Karpas-422 (cell line): ENCODE results near the gene AMDHD1. TPM values are rescaled to one million over a fixed set of nuclear protein-coding genes. Genes with fewer than 3 reads are reported as not detected.
A peak's percentile ranks its signal among the peaks of the same experiment; 100 is the strongest.

Source experiments
- DNase-seq: peaks from one replicate; pipeline ENCODE4 v3.0.0-alpha.2; 2015
- H2AFZ ChIP-seq: fragments of 200-600 bp; sonication (generic); 2 replicates; pipeline ENCODE4 v1.6.1; 2014; ENCODE audit warnings: antibody characterized with exemption, low read length, mixed read lengths
- H3K27ac ChIP-seq: fragments of 200-600 bp; sonication (generic); 2 replicates; pipeline ENCODE4 v1.5.1; 2014; ENCODE audit warnings: mild to moderate bottlenecking, low read length, moderate library complexity
- H3K27me3 ChIP-seq: fragments of 200-600 bp; sonication (generic); 2 replicates; pipeline ENCODE4 v1.6.1; 2014; ENCODE audit warnings: low read length, mixed read lengths
- H3K36me3 ChIP-seq: fragments of 200-600 bp; sonication (generic); 2 replicates; pipeline ENCODE4 v1.6.1; 2014; ENCODE audit warnings: low read length, mixed read lengths; ENCODE audit not compliant: insufficient read depth
- H3K4me1 ChIP-seq: fragments of 200-600 bp; sonication (generic); 2 replicates; pipeline ENCODE4 v1.6.1; 2014; ENCODE audit warnings: mild to moderate bottlenecking, low read length, mixed read lengths
- H3K4me2 ChIP-seq: fragments of 200-600 bp; sonication (generic); 2 replicates; pipeline ENCODE4 v1.6.1; 2014; ENCODE audit warnings: low read length, low read depth, mild to moderate bottlenecking; ENCODE audit not compliant: poor library complexity, severe bottlenecking
- H3K4me3 ChIP-seq: fragments of 200-600 bp; sonication (generic); 2 replicates; pipeline ENCODE4 v1.5.1; 2014; ENCODE audit warnings: mild to moderate bottlenecking, antibody characterized with exemption, low read length, mixed read lengths
- H3K79me2 ChIP-seq: fragments of 200-600 bp; sonication (generic); 2 replicates; pipeline ENCODE4 v1.6.1; 2014; ENCODE audit warnings: mild to moderate bottlenecking, low read length, mixed read lengths
- H3K9ac ChIP-seq: fragments of 200-600 bp; sonication (generic); 2 replicates; pipeline ENCODE4 v1.6.0; 2014; ENCODE audit warnings: low read length
- H3K9me2 ChIP-seq: fragments of 200-600 bp; sonication (generic), shearing (Covaris generic); replicated peaks from 2 replicates; pipeline ENCODE4 v1.6.0; 2014; ENCODE audit warnings: mild to moderate bottlenecking, low read length, moderate library complexity; ENCODE audit not compliant: insufficient read depth
- H3K9me3 ChIP-seq: fragments of 300-700, 200-600 bp; sonication (generic); 2 replicates; pipeline ENCODE4 v1.6.1; 2014; ENCODE audit warnings: low read length, mixed read lengths
- H4K20me1 ChIP-seq: fragments of 200-600 bp; sonication (generic); 2 replicates; pipeline ENCODE4 v1.6.1; 2014; ENCODE audit warnings: mild to moderate bottlenecking, antibody characterized with exemption, low read length, low read depth; ENCODE audit not compliant: insufficient read depth
- total RNA-seq: library from RNA; depleted of rRNA; stranded (reverse); fragments of >200 nt; shearing (Covaris generic); gene quantifications from 2 replicates; pipeline ENCODE4 v1.2.3, GENCODE V29; 2014; ENCODE audit warnings: low replicate concordance; rRNA removed

The AMDHD1 gene
- total RNA-seq, result 0.29 and 0.56 TPM in 2 replicates

DNA sequence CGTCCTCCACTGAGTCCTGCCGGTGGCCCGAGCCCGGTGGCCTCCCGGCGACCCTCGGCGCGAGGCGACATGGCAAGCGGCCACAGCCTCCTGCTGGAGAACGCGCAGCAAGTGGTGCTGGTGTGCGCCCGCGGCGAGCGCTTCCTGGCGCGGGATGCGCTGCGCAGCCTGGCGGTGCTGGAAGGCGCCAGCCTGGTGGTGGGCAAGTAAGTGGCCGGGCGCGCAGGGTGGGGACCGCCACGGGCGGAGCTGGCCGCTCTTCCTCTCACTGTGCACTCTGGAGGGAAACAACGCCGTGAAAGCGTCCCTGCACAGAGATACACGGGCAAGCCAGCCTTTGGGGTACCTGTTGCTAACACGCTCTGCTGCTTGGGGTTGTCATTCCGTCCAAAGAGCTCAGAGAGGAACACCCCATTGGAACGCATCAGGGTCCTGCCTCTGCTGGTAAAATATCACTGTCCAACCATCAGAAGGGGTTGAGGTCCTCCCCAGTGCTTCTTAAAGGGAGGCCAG, at the start of gene AMDHD1:
TSS of gene AMDHD1 (plus strand) at position 2 of the 513 bp plus-strand sequence. CDS start at position 70, 68 bp downstream.
- Histone ChIP-seq H4K20me1 (no peaks in the 10 kb centered on the region), H2AFZ (peak within 1 kb of the TSS; percentile 96), H3K4me1 (peaks cover 10% of the 10 kb centered on the region), H3K4me3 (peak within 1 kb of the TSS; percentile 82), H3K9me3 (no peaks in the 10 kb centered on the region), H3K27me3 (no peaks in the 10 kb centered on the region), H3K36me3 (no peaks in the 10 kb centered on the region), H3K79me2 (no peaks in the 10 kb centered on the region; the same call in 1 of the 2 replicates), H3K9ac (peak within 1 kb of the TSS; percentile 95), H3K4me2 (peak within 1 kb of the TSS; percentile 95), H3K27ac (no peak within 1 kb of the TSS), H3K9me2 (no peaks in the 10 kb centered on the region)
- peak; percentile 81 for DNase-seq

GRCh38 chr12:95896846-95897245, 46.3 kb upstream of the AMDHD1 start:
- no peaks in the 10 kb centered on the region for H3K79me2 ChIP-seq
- H3K4me3 ChIP-seq, result no peak overlapping the region
- H3K9me3 ChIP-seq, result no peaks in the 10 kb centered on the region
- no peaks in the 10 kb centered on the region for H4K20me1 ChIP-seq
- no peaks in the 10 kb centered on the region for H3K9me2 ChIP-seq
- no peaks in the 10 kb centered on the region for H3K36me3 ChIP-seq
- no peak for DNase-seq
- H3K27me3 ChIP-seq, result no peaks in the 10 kb centered on the region
- no peak overlapping the region for H2AFZ ChIP-seq
- H3K4me2 ChIP-seq, result no peak overlapping the region
- no peaks in the 10 kb centered on the region for H3K4me1 ChIP-seq
- no peak overlapping the region for H3K27ac ChIP-seq
- H3K9ac ChIP-seq, result no peak overlapping the region

GRCh38 chr12:95898081-95898480, 45.0 kb upstream of the AMDHD1 start:
- H4K20me1 ChIP-seq, result no peaks in the 10 kb centered on the region
- no peaks in the 10 kb centered on the region for H3K27me3 ChIP-seq
- H3K27ac ChIP-seq, result no peak overlapping the region
- no peaks in the 10 kb centered on the region for H3K4me1 ChIP-seq
- no peak overlapping the region for H3K9ac ChIP-seq
- no peak overlapping the region for H2AFZ ChIP-seq
- no peak overlapping the region for H3K4me3 ChIP-seq
- no peaks in the 10 kb centered on the region for H3K9me3 ChIP-seq
- H3K4me2 ChIP-seq, result no peak overlapping the region
- H3K79me2 ChIP-seq, result no peaks in the 10 kb centered on the region
- no peak for DNase-seq
- H3K36me3 ChIP-seq, result no peaks in the 10 kb centered on the region
- no peaks in the 10 kb centered on the region for H3K9me2 ChIP-seq

DNA sequence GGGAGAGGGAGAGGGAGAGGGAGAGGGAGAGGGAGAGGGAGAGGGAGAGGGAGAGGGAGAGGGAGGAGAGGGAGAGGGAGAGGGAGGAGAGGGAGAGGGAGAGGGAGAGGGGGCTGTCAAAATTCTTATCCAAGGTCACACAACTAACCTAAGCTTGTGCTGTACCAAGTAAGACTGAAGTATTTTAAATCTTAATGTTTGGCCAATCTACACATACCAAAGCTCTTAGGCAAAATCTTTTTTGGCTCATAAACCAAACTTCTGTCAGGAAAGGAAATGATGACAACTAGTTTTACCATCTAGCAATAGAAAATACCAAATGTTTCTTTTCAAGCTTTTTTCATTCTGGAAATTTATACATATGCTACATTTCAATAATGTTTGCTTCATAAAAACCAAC, 34.6 kb upstream of the AMDHD1 start:
- Histone ChIP-seq H2AFZ (no peak overlapping the region), H4K20me1 (no peaks in the 10 kb centered on the region), H3K27me3 (no peaks in the 10 kb centered on the region), H3K9me2 (no peaks in the 10 kb centered on the region), H3K36me3 (no peaks in the 10 kb centered on the region), H3K4me1 (no peaks in the 10 kb centered on the region), H3K4me3 (no peak overlapping the region), H3K9ac (no peak overlapping the region), H3K27ac (no peak overlapping the region), H3K4me2 (no peak overlapping the region), H3K9me3 (no peaks in the 10 kb centered on the region), H3K79me2 (no peaks in the 10 kb centered on the region)
- no peak for DNase-seq

- no peak overlapping the region for H2AFZ ChIP-seq
- no peaks in the 10 kb centered on the region for H3K4me1 ChIP-seq
- DNase-seq, result no peak
- H3K36me3 ChIP-seq, result no peaks in the 10 kb centered on the region
- H3K4me3 ChIP-seq, result no peak overlapping the region
- H3K27ac ChIP-seq, result no peak overlapping the region
- no peaks in the 10 kb centered on the region for H3K79me2 ChIP-seq
- H3K9me3 ChIP-seq, result no peaks in the 10 kb centered on the region
- H3K9ac ChIP-seq, result no peak overlapping the region
- no peak overlapping the region for H3K4me2 ChIP-seq
- H3K27me3 ChIP-seq, result no peaks in the 10 kb centered on the region
- no peaks in the 10 kb centered on the region for H4K20me1 ChIP-seq
- H3K9me2 ChIP-seq, result no peaks in the 10 kb centered on the region
These were observed 33.3 kb upstream of the AMDHD1 start for GRCh38 chr12:95909871-95910270.

DNA sequence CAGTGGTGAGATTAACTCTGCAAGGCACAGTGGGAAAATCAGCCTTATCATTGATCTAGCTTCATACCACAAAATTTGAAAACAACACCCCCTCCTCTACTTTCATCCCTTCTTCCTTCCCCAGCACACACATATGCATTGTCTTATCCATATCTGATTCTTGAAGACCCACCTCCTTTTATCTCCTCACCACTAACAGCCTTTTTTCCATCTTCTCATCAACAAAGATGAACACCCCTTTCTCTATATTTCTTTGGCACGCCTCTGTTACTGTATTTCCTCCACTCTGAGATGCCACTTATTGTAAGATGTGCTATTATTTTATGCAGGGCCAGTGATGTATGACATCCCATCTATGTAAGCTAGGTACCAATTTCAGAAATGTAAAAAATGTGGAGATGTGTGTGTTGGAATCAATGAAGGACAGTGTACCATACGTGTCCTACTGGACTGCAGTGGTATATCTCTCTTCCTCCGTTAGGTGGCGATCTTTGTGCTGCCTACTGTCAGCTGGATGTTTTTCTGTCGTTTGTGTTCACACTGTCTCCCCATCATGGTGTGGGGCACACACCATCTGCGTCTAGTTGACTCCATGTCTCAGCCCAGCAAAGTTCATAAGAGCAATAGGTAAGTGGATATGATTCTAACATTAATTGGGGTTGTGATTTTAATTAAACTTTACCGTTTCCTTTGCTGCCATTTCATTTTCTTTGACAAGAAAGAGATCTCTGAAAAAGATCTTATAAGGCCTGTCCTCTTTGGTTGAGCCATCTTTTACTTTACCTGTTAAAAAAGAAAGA, 24.7 kb upstream of the AMDHD1 start:
- Histone ChIP-seq H3K9me3 (no peaks in the 10 kb centered on the region), H3K79me2 (no peaks in the 10 kb centered on the region), H3K27ac (no peak overlapping the region), H3K9me2 (no peaks in the 10 kb centered on the region), H3K9ac (no peak overlapping the region), H3K36me3 (no peaks in the 10 kb centered on the region), H3K4me3 (no peak overlapping the region), H3K27me3 (no peaks in the 10 kb centered on the region), H4K20me1 (no peaks in the 10 kb centered on the region), H3K4me2 (no peak overlapping the region), H2AFZ (peak overlapping the region; percentile 60), H3K4me1 (peaks cover 19% of the 10 kb centered on the region)
- peak; percentile 85 for DNase-seq

DNA sequence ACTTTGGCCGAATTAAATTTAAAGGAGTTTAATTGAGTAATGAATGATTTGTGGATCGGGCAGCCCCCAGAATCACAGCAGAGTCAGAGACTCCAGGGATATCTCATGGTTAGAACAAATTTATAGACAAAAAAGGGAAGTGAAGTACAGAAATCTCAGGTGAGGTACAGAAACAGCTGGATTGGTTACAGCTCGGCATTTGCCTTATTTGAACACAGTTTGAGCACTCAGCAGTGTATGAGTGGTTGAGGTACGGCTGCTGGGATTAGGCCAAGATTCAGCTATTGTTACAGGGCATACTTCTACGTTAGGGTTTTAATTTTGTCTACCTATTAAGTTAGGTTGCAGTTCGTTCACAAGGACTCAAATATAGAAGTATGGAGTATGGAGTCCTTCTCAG, 24.0 kb upstream of the AMDHD1 start:
- H3K79me2 ChIP-seq, result no peaks in the 10 kb centered on the region
- no peaks in the 10 kb centered on the region for H4K20me1 ChIP-seq
- no peak overlapping the region for H3K27ac ChIP-seq
- H3K9me2 ChIP-seq, result no peaks in the 10 kb centered on the region
- H3K9me3 ChIP-seq, result no peaks in the 10 kb centered on the region
- no peak overlapping the region for H3K4me3 ChIP-seq
- H3K27me3 ChIP-seq, result no peaks in the 10 kb centered on the region
- no peaks in the 10 kb centered on the region for H3K36me3 ChIP-seq
- no peak for DNase-seq
- H3K4me1 ChIP-seq, result peaks cover 19% of the 10 kb centered on the region
- no peak overlapping the region for H3K9ac ChIP-seq
- no peak overlapping the region for H3K4me2 ChIP-seq
- H2AFZ ChIP-seq, result peak overlapping the region; percentile 60

- Histone ChIP-seq H3K27me3 (no peaks in the 10 kb centered on the region), H3K4me3 (no peak overlapping the region), H3K79me2 (no peaks in the 10 kb centered on the region), H3K36me3 (no peaks in the 10 kb centered on the region), H3K9ac (no peak overlapping the region), H3K27ac (no peak overlapping the region), H3K4me2 (no peak overlapping the region), H4K20me1 (no peaks in the 10 kb centered on the region), H3K9me2 (no peaks in the 10 kb centered on the region), H3K4me1 (peaks cover 19% of the 10 kb centered on the region), H3K9me3 (no peaks in the 10 kb centered on the region), H2AFZ (no peak overlapping the region)
- peak; percentile 62 for DNase-seq
These were observed 20.9 kb upstream of the AMDHD1 start for GRCh38 chr12:95922231-95922630.
